Spleen (tissue), 11 donors: ENCODE data around the gene LCN2. TPM values are rescaled to one million over a fixed set of nuclear protein-coding genes. Genes with fewer than 3 reads are reported as not detected.

Source experiments
- DNase-seq: peaks from one replicate; pipeline ENCODE4 v3.0.0-alpha.2; 2020
- H3K27ac ChIP-seq, 8 donors: fragments of 200-600 bp; sonication (generic) in 7 of 8; 1 replicate in 4 of 8; 2 replicates in 4 of 8; pipeline versions ENCODE4 v1.5.0 to v1.8.0; 2016 to 2021; ENCODE audit warnings: inconsistent platforms in 4 of 8, mild to moderate bottlenecking in 4 of 8, moderate library complexity in 1 of 8
- H3K27me3 ChIP-seq, 7 donors: fragments of 200-600 bp; sonication (generic) in 6 of 7; replicated peaks in 1 of 7; 1 replicate in 4 of 7; 2 replicates in 3 of 7; pipeline versions ENCODE4 v1.5.0 to v1.8.0; 2016 to 2021; ENCODE audit warnings: inconsistent platforms in 3 of 7, mild to moderate bottlenecking in 1 of 7
- H3K36me3 ChIP-seq, 6 donors: fragments of 200-600 bp; sonication (generic) in 5 of 6; 1 replicate in 4 of 6; 2 replicates in 2 of 6; pipeline versions ENCODE4 v1.5.0 to v1.8.0; 2016 to 2021; ENCODE audit warnings: inconsistent platforms in 2 of 6
- H3K4me1 ChIP-seq, 6 donors: fragments of 200-600 bp; sonication (generic) in 5 of 6; 1 replicate in 3 of 6; 2 replicates in 3 of 6; pipeline versions ENCODE4 v1.5.0 to v1.8.0; 2016 to 2021; ENCODE audit warnings: inconsistent platforms in 3 of 6
- H3K4me3 ChIP-seq, 8 donors: fragments of 200-600 bp; sonication (generic) in 7 of 8; 1 replicate in 4 of 8; 2 replicates in 4 of 8; pipeline versions ENCODE4 v1.5.0 to v1.8.0; 2016 to 2021; ENCODE audit warnings: inconsistent platforms in 4 of 8, mild to moderate bottlenecking in 4 of 8, moderate library complexity in 2 of 8
- H3K9me3 ChIP-seq, 8 donors: fragments of 200-600 bp; sonication (generic) in 7 of 8; 1 replicate in 4 of 8; 2 replicates in 4 of 8; pipeline versions ENCODE4 v1.5.0 to v1.8.0; 2016 to 2021; ENCODE audit warnings: inconsistent platforms in 4 of 8
- POLR2A ChIP-seq, 3 donors: fragments of 450-650 bp; IDR thresholded peaks; one replicate each; pipeline ENCODE4 v1.5.1; 2017; ENCODE audit warnings: antibody characterized with exemption in 3 of 3, mild to moderate bottlenecking in 1 of 3
- POLR2AphosphoS5 ChIP-seq, 3 donors: sonication (generic); formaldehyde crosslinking; IDR thresholded peaks; one replicate each; pipeline ENCODE4 v1.5.1; 2017; ENCODE audit warnings: antibody characterized with exemption in 3 of 3
- WGBS, 5 donors: extraction: QIAGEN DNeasy Blood & Tissue Kit in 3 of 5; methylation state at CpG; one replicate each; pipeline versions ENCODE4 v1.1.5 to v1.1.7; 2013 to 2018; 5-methylcytosine and 5-hydroxymethylcytosine counted together
- intact Hi-C: fragments of 100-400 bp; cut with DNase I; formaldehyde crosslinking; loops from one replicate; pipeline ENCODE4 v1.15.0; 2023; ENCODE audit warnings: low total_unique reads
- polyA plus RNA-seq, 3 donors: library from polyadenylated mRNA; stranded (reverse); fragments of 200-250 nt; gene quantifications; one replicate each; pipeline ENCODE4 v1.2.1, GENCODE V29; 2013
- total RNA-seq, 7 donors: library from RNA; depleted of rRNA in 3 of 7; stranded (reverse); fragments of >200 nt in 3 of 7; fragmentation: NEBNext Ultra II Directional in 4 of 7; extraction: Animal tissue kit (Norgen Biotek cat#: 25700) in 4 of 7; gene quantifications; one replicate each; pipeline versions ENCODE4 v1.1.0 to v1.2.1, GENCODE V29; 2016 to 2021
- TF ChIP-seq, protein P1 (sequence below), 11 experiments: fragments of 200-600 bp in 7 of 11; fragments of 450-650 bp in 4 of 11; sonication (generic) in 4 of 11; IDR thresholded peaks in 8 of 11; conservative IDR thresholded peaks in 3 of 11; 1 replicate in 7 of 11; 2 replicates in 4 of 11; pipeline versions ENCODE4 v1.4.0 to v1.8.0; 2016 to 2021; ENCODE audit warnings: antibody characterized with exemption in 11 of 11, inconsistent platforms in 4 of 11, mild to moderate bottlenecking in 1 of 11
- donor health status: healthy with polysubstance abuse.
- donor health status: DM: no; HTN: no; CAD: no; lungs with moderate emphysema.
- donor health status: DM: no; HTN: no; CAD: no.
- donor health status: Bipolar disorder and iron deficiency.
- donor health status: healthy.
- donor health status: DM: no; HTN: no; CAD: no.
- donor health status: DM: yes; HTN: yes; CAD: no.

Gene LCN2
- total and polyA plus RNA-seq, 10 donors = 7.7 to 218 (median 15.4) TPM

DNA sequence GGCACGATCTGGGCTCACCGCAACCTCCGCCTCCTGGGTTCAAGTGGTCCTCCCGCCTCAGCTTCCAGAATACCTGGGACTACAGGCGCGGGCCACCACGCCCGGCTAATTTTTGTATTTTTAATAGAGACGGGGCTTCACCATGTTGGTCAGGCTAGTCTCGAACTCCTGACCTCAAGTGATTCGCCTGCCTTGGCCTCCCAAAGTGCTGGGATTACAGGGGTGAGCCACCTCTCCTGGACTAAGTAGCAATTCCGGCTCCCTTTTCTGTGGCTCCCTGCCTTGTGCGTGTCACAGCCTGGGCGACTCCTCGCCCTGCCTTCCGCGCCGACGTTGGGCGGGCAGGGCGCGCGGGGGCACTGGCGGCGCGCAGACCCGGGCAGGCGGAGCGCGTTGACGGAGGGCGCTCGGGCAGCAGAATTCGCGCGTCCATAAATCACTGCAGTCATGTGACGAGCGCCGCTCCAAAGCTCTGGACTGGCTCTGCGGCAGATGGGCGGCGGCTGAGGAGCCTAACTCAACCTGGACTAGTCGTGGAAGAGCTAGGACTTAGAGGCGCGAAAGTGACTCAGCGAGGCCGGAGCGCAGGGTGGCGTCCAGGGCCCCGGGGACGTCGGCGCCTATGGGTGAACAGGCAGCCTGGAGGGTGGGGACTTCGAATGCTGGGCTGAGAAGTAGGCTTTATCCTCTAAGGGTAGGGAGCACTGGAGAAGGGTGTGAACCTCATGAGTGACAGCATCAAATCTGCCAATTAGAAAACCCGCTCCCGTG lies 43.5 kb downstream of the LCN2 start:
- Histone ChIP-seq H3K27ac (peak overlapping the region in 7 of 8 donors; percentile 2 to 92 (median 87)), H3K36me3 (peaks cover 0 to 26% (median 13%) of the 10 kb centered on the region in 6 donors), H3K27me3 (no peaks in the 10 kb centered on the region), H3K4me3 (peak overlapping the region in 7 of 8 donors; percentile 4 to 93 (median 72)), H3K9me3 (no peaks in the 10 kb centered on the region), H3K4me1 (peaks cover 16 to 56% (median 32%) of the 10 kb centered on the region in 6 donors)
- DNase-seq = peak; percentile 91
- TF ChIP-seq POLR2AphosphoS5 (IDR thresholded peaks at IDR 0.05) (peak; percentile 55 to 91 (median 84)), POLR2A (IDR thresholded peaks at IDR 0.05) (no peak)
- TF ChIP-seq, protein P1, sequence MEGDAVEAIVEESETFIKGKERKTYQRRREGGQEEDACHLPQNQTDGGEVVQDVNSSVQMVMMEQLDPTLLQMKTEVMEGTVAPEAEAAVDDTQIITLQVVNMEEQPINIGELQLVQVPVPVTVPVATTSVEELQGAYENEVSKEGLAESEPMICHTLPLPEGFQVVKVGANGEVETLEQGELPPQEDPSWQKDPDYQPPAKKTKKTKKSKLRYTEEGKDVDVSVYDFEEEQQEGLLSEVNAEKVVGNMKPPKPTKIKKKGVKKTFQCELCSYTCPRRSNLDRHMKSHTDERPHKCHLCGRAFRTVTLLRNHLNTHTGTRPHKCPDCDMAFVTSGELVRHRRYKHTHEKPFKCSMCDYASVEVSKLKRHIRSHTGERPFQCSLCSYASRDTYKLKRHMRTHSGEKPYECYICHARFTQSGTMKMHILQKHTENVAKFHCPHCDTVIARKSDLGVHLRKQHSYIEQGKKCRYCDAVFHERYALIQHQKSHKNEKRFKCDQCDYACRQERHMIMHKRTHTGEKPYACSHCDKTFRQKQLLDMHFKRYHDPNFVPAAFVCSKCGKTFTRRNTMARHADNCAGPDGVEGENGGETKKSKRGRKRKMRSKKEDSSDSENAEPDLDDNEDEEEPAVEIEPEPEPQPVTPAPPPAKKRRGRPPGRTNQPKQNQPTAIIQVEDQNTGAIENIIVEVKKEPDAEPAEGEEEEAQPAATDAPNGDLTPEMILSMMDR (IDR thresholded peaks at IDR 0.05 in 8 of 11, conservative IDR thresholded peaks at IDR 0.05 in 3 of 11) = peak in 8 of 11 experiments; percentile 15 to 56 (median 32)
- WGBS, 5 donors = 14 to 52% (median 20%) methylated on average over 40 to 56 of the region's 56 CpGs
- intact Hi-C loops = no loop called here

DNA sequence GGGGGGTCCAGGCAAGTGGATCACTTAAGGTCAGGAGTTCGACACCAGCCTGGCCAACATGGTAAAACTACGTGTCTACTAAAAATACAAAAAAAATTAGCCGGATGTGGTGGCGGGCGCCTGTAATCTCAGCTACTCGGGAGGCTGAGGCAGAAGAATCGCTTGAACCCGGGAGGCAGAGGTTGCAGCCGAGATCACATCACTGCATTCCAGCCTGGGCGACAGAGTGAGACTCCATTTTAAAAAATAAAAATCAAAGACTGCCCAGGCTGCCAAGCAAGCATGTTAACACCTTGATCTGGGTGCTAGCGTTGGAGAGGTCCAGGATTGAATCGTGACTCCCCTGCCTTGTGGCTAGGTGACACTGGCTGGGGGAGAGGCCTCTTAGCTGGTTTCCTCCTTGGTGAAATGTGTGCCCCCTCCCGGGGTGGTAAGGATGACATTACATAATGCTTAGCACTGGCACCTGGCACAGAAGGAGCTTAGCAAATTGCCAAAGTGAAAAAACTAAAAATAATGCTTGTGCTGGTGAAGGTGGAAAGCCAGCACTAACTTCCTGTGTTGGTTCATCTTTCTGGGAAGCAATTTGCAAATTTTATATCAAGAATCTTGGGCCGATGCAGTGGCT lies 44.3 kb downstream of the LCN2 start:
- H3K4me3 ChIP-seq = no peak overlapping the region
- peaks cover 0 to 18% (median 8%) of the 10 kb centered on the region in 6 donors for H3K36me3 ChIP-seq
- H3K9me3 ChIP-seq = no peaks in the 10 kb centered on the region
- H3K4me1 ChIP-seq = peaks cover 16 to 48% (median 28%) of the 10 kb centered on the region in 6 donors
- no peak for DNase-seq
- no peaks in the 10 kb centered on the region for H3K27me3 ChIP-seq
- TF ChIP-seq, protein P1 (IDR thresholded peaks at IDR 0.05 in 8 of 11, conservative IDR thresholded peaks at IDR 0.05 in 3 of 11) = no peak
- TF ChIP-seq POLR2A (IDR thresholded peaks at IDR 0.05) = no peak
- no peak for TF ChIP-seq POLR2AphosphoS5 (IDR thresholded peaks at IDR 0.05)
- intact Hi-C loops = no loop called here
- peak overlapping the region in 5 of 8 donors; percentile 68 to 92 (median 90) for H3K27ac ChIP-seq
- 79 to 84% (median 81%) methylated on average over 14 of the region's 14 CpGs for WGBS, 5 donors

DNA sequence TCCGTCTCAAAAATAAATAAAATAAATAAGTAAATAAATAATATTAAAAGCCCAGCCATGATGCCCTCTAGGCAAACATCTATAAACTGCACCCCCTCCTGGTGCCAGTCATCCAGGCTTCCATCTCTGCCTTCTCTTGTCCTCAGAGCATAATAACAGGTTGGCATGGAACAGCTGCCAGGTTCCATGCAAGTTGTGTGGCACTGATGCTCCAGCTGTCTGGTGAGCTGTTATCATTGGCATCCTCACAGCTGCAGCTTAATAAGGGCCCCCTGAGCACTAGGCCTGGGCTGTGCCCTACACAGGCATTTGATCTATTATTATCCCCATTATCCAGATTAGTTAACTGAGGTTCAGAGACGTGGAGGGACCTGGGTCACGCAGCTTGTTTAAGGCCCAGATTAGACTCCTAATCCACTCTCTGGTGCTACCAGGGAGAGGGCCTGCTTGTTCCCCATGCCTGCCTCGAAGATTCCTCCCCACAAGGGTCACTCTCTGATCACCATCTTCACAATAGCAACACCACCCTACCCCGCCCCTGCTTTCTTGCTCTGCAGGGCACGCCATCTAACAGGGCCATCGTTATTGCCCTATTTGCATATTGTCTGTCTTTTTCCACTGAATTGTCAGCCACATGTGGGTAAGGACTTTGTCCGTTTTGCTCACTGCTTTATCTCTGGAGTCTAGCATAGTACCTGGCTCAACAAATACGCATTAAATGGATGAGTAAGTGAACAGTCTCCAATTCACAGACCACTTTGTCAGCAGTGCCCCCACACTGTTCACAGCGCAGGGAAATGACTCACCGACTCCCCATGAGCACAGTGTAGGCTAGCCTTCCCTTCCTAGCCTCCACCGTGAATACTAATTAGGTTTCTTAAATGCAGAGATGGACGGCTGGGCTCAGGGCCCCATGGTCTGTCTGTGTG lies 52.5 kb downstream of the LCN2 start:
- TF ChIP-seq, protein P1 (IDR thresholded peaks at IDR 0.05 in 8 of 11, conservative IDR thresholded peaks at IDR 0.05 in 3 of 11) = no peak
- no peak for TF ChIP-seq POLR2AphosphoS5 (IDR thresholded peaks at IDR 0.05)
- no peak for TF ChIP-seq POLR2A (IDR thresholded peaks at IDR 0.05)
- WGBS, 5 donors = 82 to 93% (median 86%) methylated on average over 13 of the region's 13 CpGs
- peaks cover 0 to 32% (median 24%) of the 10 kb centered on the region in 7 donors for H3K27me3 ChIP-seq
- H3K9me3 ChIP-seq = no peaks in the 10 kb centered on the region
- no peak overlapping the region for H3K4me3 ChIP-seq
- no peaks in the 10 kb centered on the region for H3K36me3 ChIP-seq
- DNase-seq = no peak
- H3K4me1 ChIP-seq = peaks cover 6 to 22% (median 18%) of the 10 kb centered on the region in 6 donors
- intact Hi-C loops = no loop called here
- H3K27ac ChIP-seq = no peak overlapping the region
